AG04450 (cell line): ENCODE measurements around the gene GHDC. TPM values are rescaled to one million over a fixed set of nuclear protein-coding genes. Genes with fewer than 3 reads are reported as not detected.
"Not testable (repeated sequence)": the region's sequence is repeated elsewhere in the genome, so short reads cannot be mapped to it uniquely, and the experiment has no call there.

Experiments used
- CTCF ChIA-PET: fragments of 300-600, 350-600 bp; formaldehyde crosslinking; extraction: SDS; loops from one replicate; lab custom pipeline; 2022; ENCODE audit warnings: antibody characterized with exemption, inconsistent platforms; lab: Charles Lee
- POLR2A ChIA-PET: fragments of 350-600 bp; formaldehyde crosslinking; extraction: SDS; loops from one replicate; lab custom pipeline; 2021; ENCODE audit warnings: antibody characterized with exemption, inconsistent platforms; lab: Yijun Ruan, JAX
- DNase-seq: peaks from one replicate; pipeline ENCODE4 v3.0.0-alpha.2; 2011; ENCODE audit warnings: low read depth, low spot score
- H3K27ac ChIP-seq: one replicate; pipeline ENCODE4 v1.5.1; 2012; ENCODE audit warnings: low read depth, low read length, control low read depth
- H3K27me3 ChIP-seq: one replicate; pipeline ENCODE4 v1.6.0; 2012; ENCODE audit warnings: low read length; ENCODE audit not compliant: control insufficient read depth, insufficient read depth
- H3K4me3 ChIP-seq: 2 replicates; pipeline ENCODE4 v1.5.1; 2011; ENCODE audit warnings: mild to moderate bottlenecking, low read depth, low read length, control low read depth
- H3K9me3 ChIP-seq: 2 replicates; pipeline ENCODE4 v1.5.1; 2012; ENCODE audit warnings: low read length; ENCODE audit not compliant: control insufficient read depth, insufficient read depth
- CTCF ChIP-seq: IDR thresholded peaks from 2 replicates; pipeline ENCODE4 v1.5.1; 2011; ENCODE audit warnings: low read depth, low read length, control low read depth, inconsistent platforms
- polyA plus RNA-seq: library from polyadenylated mRNA; depleted of rRNA; stranded (reverse); fragments of >200 nt; gene quantifications from 2 replicates; pipeline ENCODE4 v1.2.3, GENCODE V29; 2011

Gene GHDC
- polyA plus RNA-seq, 1 experiment, result 5.1 TPM

DNA sequence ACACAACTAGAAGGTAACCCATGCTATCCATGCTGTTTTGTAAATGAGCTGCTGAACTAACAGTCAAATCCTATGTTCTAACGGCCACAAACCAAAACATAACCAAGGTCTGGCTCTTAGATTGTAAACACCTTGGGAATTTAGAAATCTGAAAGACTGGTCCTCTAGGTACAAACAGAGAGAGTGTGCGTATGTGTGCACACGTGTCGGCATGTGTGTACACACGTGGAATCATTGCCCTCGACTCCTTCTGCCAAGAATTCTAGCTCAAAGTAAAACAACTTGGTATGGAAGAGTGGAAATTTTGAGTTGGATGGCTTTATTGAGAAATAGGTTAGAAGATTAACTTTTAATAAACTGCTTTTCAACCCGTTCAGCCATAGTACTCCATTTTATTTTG is 18.1 kb upstream of the GHDC start:
- ChIA-PET POLR2A (no interaction called here), CTCF (interaction anchor here (1.6 kb wide), 1 partner anchor 10 kb away, joined by 9 read pairs; no protein-coding TSS in a partner anchor)
- Histone ChIP-seq H3K9me3 (no peaks in the 10 kb centered on the region), H3K27ac (no peak overlapping the region), H3K27me3 (no peaks in the 10 kb centered on the region), H3K4me3 (no peak overlapping the region)
- DNase-seq, result no peak
- TF ChIP-seq CTCF, result no peak

GRCh38 chr17:42211921-42212341 is 17.6 kb upstream of the GHDC start:
- H3K9me3 ChIP-seq, H3K4me3 ChIP-seq, H3K27ac ChIP-seq, POLR2A ChIA-PET, H3K27me3 ChIP-seq, DNase-seq: not testable (repeated sequence)
- CTCF ChIA-PET, result interaction anchor here (1.6 kb wide), 1 partner anchor 10 kb away, joined by 9 read pairs; no protein-coding TSS in a partner anchor

DNA sequence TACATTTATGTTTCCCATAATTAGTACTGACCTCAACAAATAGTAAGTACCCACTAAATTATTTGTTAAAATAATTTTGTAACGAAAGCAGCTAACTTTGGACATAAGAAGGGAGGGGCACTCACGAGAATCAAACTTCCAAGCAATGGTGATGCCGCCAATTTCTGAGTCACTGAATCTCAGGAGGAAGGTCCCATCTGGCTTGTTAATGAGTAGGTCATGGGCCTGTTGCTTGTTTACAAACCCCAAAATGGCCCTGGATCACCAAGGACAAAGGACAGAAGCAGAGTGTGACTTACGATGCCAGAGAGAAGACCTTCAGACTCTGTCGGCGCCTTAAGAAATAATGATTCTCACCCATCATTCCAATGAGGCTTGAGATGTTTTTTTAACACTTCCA is 15.8 kb upstream of the GHDC start:
- H3K4me3 ChIP-seq, result no peak overlapping the region
- ChIA-PET POLR2A (no interaction called here), CTCF (interaction anchor here (1.3 kb wide), 1 partner anchor 12 kb away, joined by 4 read pairs; no protein-coding TSS in a partner anchor)
- DNase-seq, result no peak
- no peak overlapping the region for H3K27ac ChIP-seq
- H3K27me3 ChIP-seq, result no peaks in the 10 kb centered on the region
- TF ChIP-seq CTCF, result no peak
- H3K9me3 ChIP-seq, result no peaks in the 10 kb centered on the region

DNA sequence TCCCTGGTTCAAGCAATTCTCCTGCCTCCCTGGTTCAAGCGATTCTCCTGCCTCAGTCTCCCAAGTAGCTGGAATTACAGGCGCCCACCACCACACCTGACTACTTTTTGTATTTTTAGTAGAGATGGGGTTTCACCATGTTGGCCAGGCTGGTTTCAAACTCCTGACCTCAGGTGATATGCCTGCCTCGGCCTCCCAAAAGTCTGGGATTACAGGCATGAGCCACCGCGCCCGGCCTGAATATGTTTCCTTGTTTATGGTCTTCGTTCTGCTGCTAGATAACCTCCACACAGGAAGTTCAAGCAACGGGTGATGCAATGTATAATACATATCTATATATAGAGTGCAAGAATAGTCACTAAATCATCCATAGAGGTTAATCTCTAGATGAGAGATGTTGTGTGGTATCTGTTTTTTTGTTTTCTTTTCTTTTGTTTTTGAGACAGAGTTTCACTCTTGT is 11.9 kb upstream of the GHDC start:
- H3K27ac ChIP-seq, H3K27me3 ChIP-seq, DNase-seq, H3K4me3 ChIP-seq, H3K9me3 ChIP-seq: not testable (repeated sequence)
- POLR2A ChIA-PET, result interaction anchor here (0.7 kb wide), 1 partner anchor 117 kb away, joined by 3 read pairs; no protein-coding TSS in a partner anchor
- CTCF ChIA-PET, result interaction anchor here (3.2 kb wide), 1 partner anchor 16 kb away, joined by 15 read pairs; no protein-coding TSS in a partner anchor

DNA sequence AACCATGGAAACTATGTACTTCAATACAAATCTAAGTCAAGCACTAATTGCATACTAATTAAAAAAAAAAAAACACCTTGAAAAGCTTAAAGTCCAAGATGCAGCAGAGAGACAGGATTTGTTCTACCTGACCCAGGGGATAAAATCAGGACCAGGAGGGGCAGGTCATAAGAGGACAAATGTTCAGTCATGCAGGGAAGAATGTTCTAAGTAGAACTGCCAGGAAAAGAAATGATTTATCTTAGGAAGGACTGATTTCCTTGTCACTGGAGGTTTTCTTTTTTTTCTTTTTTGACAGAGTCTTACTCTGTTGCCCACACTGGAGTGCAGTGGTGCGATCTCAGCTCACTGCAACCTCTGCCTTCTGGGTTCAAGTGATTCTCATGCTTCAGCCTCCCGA is 9.1 kb upstream of the GHDC start:
- no peak for TF ChIP-seq CTCF
- ChIA-PET CTCF (interaction anchor here (1.5 kb wide), 1 partner anchor 19 kb away, joined by 5 read pairs; no protein-coding TSS in a partner anchor), POLR2A (interaction anchor here (0.6 kb wide), 1 partner anchor 72 kb away, joined by 7 read pairs; no protein-coding TSS in a partner anchor)
- H3K27me3 ChIP-seq, result no peaks in the 10 kb centered on the region
- H3K9me3 ChIP-seq, result no peaks in the 10 kb centered on the region
- no peak overlapping the region for H3K4me3 ChIP-seq
- no peak overlapping the region for H3K27ac ChIP-seq
- DNase-seq, result no peak

- H3K4me3 ChIP-seq, result no peak overlapping the region
- no peaks in the 10 kb centered on the region for H3K27me3 ChIP-seq
- no peak for DNase-seq
- POLR2A ChIA-PET, result no interaction called here
- no peak overlapping the region for H3K27ac ChIP-seq
- CTCF ChIA-PET, result no interaction called here
- TF ChIP-seq CTCF, result no peak
- no peaks in the 10 kb centered on the region for H3K9me3 ChIP-seq
These were observed 8.4 kb upstream of the GHDC start for GRCh38 chr17:42202696-42203095.
